ENCODE measurements around the gene C12orf76. TPM values are rescaled to one million over a fixed set of nuclear protein-coding genes. Genes with fewer than 3 reads are reported as not detected.

Gene C12orf76
- total and polyA plus RNA-seq, 2 experiments from 2014 or later: 14.3 to 14.5 TPM

DNA sequence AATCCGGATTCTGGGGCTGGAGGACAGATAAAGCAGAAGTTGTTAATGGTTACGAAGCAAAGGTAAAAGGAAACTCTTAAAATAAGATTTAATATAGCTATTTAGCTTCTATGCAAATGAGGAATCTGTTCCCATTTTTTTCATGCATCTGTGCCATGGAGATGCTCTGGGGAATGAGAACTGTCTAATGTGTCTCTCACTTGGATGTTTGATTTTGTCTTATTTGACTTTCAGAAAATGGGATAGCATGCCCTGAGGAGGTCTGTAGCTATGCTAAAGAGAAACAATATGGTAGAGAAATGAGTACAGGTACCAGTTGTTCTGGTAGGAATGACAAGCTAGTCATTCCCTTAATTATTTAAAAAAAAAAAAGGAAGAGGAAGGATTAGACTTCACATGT, 24.3 kb downstream of the C12orf76 start (continued):
- TF ChIP-seq, protein P1, sequence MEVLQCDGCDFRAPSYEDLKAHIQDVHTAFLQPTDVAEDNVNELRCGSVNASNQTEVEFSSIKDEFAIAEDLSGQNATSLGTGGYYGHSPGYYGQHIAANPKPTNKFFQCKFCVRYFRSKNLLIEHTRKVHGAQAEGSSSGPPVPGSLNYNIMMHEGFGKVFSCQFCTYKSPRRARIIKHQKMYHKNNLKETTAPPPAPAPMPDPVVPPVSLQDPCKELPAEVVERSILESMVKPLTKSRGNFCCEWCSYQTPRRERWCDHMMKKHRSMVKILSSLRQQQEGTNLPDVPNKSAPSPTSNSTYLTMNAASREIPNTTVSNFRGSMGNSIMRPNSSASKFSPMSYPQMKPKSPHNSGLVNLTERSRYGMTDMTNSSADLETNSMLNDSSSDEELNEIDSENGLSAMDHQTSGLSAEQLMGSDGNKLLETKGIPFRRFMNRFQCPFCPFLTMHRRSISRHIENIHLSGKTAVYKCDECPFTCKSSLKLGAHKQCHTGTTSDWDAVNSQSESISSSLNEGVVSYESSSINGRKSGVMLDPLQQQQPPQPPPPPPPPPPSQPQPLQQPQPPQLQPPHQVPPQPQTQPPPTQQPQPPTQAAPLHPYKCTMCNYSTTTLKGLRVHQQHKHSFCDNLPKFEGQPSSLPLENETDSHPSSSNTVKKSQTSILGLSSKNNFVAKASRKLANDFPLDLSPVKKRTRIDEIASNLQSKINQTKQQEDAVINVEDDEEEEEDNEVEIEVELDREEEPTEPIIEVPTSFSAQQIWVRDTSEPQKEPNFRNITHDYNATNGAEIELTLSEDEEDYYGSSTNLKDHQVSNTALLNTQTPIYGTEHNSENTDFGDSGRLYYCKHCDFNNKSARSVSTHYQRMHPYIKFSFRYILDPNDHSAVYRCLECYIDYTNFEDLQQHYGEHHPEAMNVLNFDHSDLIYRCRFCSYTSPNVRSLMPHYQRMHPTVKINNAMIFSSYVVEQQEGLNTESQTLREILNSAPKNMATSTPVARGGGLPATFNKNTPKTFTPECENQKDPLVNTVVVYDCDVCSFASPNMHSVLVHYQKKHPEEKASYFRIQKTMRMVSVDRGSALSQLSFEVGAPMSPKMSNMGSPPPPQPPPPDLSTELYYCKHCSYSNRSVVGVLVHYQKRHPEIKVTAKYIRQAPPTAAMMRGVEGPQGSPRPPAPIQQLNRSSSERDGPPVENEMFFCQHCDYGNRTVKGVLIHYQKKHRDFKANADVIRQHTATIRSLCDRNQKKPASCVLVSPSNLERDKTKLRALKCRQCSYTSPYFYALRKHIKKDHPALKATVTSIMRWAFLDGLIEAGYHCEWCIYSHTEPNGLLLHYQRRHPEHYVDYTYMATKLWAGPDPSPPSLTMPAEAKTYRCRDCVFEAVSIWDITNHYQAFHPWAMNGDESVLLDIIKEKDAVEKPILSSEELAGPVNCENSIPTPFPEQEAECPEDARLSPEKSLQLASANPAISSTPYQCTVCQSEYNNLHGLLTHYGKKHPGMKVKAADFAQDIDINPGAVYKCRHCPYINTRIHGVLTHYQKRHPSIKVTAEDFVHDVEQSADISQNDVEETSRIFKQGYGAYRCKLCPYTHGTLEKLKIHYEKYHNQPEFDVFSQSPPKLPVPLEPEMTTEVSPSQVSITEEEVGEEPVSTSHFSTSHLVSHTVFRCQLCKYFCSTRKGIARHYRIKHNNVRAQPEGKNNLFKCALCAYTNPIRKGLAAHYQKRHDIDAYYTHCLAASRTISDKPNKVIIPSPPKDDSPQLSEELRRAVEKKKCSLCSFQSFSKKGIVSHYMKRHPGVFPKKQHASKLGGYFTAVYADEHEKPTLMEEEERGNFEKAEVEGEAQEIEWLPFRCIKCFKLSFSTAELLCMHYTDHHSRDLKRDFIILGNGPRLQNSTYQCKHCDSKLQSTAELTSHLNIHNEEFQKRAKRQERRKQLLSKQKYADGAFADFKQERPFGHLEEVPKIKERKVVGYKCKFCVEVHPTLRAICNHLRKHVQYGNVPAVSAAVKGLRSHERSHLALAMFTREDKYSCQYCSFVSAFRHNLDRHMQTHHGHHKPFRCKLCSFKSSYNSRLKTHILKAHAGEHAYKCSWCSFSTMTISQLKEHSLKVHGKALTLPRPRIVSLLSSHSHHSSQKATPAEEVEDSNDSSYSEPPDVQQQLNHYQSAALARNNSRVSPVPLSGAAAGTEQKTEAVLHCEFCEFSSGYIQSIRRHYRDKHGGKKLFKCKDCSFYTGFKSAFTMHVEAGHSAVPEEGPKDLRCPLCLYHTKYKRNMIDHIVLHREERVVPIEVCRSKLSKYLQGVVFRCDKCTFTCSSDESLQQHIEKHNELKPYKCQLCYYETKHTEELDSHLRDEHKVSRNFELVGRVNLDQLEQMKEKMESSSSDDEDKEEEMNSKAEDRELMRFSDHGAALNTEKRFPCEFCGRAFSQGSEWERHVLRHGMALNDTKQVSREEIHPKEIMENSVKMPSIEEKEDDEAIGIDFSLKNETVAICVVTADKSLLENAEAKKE (CRISPR knock-in tag; IDR thresholded peaks at IDR 0.05): no peak
- TF ChIP-seq CREB1 (CRISPR knock-in tag; IDR thresholded peaks at IDR 0.05; ENCODE audit: low read depth) (no peak), ZNF114 (CRISPR knock-in tag; IDR thresholded peaks at IDR 0.05) (no peak)

DNA sequence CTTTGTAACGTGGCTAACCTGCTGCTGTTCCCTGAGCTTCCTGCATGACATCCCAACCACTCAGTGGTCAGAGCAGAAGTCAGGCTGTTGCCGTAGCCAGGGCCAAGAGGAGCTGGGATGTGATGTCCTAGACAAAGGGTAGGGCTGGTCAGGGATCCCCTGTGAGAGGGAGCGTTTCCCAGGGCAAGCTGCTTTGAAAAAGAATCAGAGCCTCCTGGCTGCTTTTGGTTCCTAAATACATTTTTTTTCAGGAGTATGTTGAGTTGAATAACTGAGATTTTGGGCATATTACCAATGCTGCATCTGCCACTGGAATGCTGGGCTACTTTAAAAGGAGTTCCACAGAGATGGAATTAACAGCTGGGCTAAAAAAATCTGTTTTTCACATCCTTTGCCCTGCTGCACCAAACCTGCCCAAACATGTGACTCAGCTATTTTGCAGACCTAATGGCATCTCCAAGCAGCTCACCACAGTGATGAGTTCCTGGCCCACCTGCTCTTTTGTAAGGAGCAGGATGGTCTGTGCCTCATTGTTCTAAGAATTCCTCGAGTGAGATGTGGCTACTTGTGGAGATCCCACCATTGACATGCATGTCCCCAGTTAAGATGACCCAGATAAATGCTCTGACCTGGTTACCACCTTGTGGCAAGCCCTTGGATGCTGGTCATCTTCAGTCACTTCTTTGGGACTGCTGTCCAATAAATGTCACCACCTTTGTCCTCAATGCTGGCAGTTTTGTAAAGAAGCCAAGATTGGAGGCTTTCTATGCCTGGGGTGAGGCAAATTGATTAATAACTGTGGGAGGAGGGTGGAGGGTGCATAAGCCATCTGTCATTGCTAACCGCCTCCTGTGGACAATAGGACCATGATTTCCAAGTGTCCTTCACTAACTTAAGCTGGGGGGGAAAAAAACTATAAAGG, 25.0 kb downstream of the C12orf76 start:
- Histone ChIP-seq H3K9me2 (ENCODE audit: insufficient read depth) (no peaks in the 10 kb centered on the region), H3K4me3 (no peak overlapping the region), H3K79me2 (replicated peaks; ENCODE audit: insufficient read depth) (no peaks in the 10 kb centered on the region), H3K27me3 (ENCODE audit: insufficient read depth) (no peaks in the 10 kb centered on the region), H2AFZ (no peak overlapping the region), H3K4me2 (no peak overlapping the region), H3K27ac (ENCODE audit: low read depth) (peak overlapping the region; percentile 70), H4K20me1 (replicated peaks; ENCODE audit: insufficient read depth) (no peaks in the 10 kb centered on the region), H3F3A (replicated peaks; ENCODE audit: low read depth) (no peaks in the 10 kb centered on the region), H3K4me1 (ENCODE audit: insufficient read depth) (peaks cover 14% of the 10 kb centered on the region), H3K36me3 (ENCODE audit: insufficient read depth) (no peaks in the 10 kb centered on the region)
- peaks cover 22% of the 10 kb centered on the region; the same call in 2 of the 3 replicates for H3K4me1 Mint-ChIP-seq
- H3K27ac Mint-ChIP-seq: peak overlapping the region; percentile 53
- no peaks in the 10 kb centered on the region for H3K9me3 Mint-ChIP-seq
- peaks cover 7% of the 10 kb centered on the region for H3K27me3 Mint-ChIP-seq (ENCODE audit: insufficient read depth, low read depth, poor library complexity)
- TF ChIP-seq EZH2phosphoT487 (IDR thresholded peaks at IDR 0.05; ENCODE audit: unreplicated experiment): no peak
- TF ChIP-seq, protein P2, sequence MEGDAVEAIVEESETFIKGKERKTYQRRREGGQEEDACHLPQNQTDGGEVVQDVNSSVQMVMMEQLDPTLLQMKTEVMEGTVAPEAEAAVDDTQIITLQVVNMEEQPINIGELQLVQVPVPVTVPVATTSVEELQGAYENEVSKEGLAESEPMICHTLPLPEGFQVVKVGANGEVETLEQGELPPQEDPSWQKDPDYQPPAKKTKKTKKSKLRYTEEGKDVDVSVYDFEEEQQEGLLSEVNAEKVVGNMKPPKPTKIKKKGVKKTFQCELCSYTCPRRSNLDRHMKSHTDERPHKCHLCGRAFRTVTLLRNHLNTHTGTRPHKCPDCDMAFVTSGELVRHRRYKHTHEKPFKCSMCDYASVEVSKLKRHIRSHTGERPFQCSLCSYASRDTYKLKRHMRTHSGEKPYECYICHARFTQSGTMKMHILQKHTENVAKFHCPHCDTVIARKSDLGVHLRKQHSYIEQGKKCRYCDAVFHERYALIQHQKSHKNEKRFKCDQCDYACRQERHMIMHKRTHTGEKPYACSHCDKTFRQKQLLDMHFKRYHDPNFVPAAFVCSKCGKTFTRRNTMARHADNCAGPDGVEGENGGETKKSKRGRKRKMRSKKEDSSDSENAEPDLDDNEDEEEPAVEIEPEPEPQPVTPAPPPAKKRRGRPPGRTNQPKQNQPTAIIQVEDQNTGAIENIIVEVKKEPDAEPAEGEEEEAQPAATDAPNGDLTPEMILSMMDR (conservative IDR thresholded peaks at IDR 0.05; ENCODE audit: low read depth in 2 of 2): no peak
- TF ChIP-seq ZNF114 (CRISPR knock-in tag; IDR thresholded peaks at IDR 0.05): no peak
- TF ChIP-seq, protein P1 (CRISPR knock-in tag; IDR thresholded peaks at IDR 0.05): peak; percentile 40; the same call in 1 of the 2 replicates
- TF ChIP-seq CREB1 (CRISPR knock-in tag; IDR thresholded peaks at IDR 0.05; ENCODE audit: low read depth): no peak
- DNase-seq (ENCODE audit: low spot score) (peak; percentile 21), ATAC-seq (peak; percentile 69)
- H3K4me3 Mint-ChIP-seq: no peak overlapping the region
- peaks cover 3% of the 10 kb centered on the region; the same call in 1 of the 3 replicates for H3K36me3 Mint-ChIP-seq (ENCODE audit: low read depth)

Measured in GM23338 (cell line).